Measurements from ENCODE around the gene ZCCHC17.
A peak's percentile ranks its signal among the peaks of the same experiment; 100 is the strongest.

The ZCCHC17 gene

GRCh38 chr1:31326461-31326860, 29.6 kb downstream of the ZCCHC17 start:
- Histone ChIP-seq H3K14ac (ENCODE audit: low read length) (no peak overlapping the region), H3K4me3 (ENCODE audit: low read length in 2 of 2) (no peak overlapping the region), H3K4me1 (ENCODE audit: control insufficient read depth in 2 of 2, insufficient read depth in 1 of 2, low read depth in 1 of 2, low read length in 2 of 2) (peaks cover 0 to 1% of the 10 kb centered on the region in 2 donors), H4K91ac (ENCODE audit: low read depth, low read length, poor library complexity) (no peak overlapping the region), H3K36me3 (replicated peaks in 1 of 2; ENCODE audit: control insufficient read depth in 2 of 2, insufficient read depth in 2 of 2, low read length in 2 of 2) (peaks cover 7 to 31% of the 10 kb centered on the region in 2 donors), H2BK5ac (ENCODE audit: low read length) (no peak overlapping the region), H2AFZ (ENCODE audit: low read length) (no peak overlapping the region), H3K9ac (ENCODE audit: low read depth, low read length, poor library complexity) (no peak overlapping the region), H2BK12ac (ENCODE audit: low read length) (no peak overlapping the region), H3K27me3 (ENCODE audit: control insufficient read depth in 3 of 3, insufficient read depth in 3 of 3, low read depth in 1 of 3, low read length in 3 of 3) (no peaks in the 10 kb centered on the region), H3K4me2 (ENCODE audit: insufficient read depth, low read length, poor library complexity, severe bottlenecking) (no peak overlapping the region), H2AK5ac (ENCODE audit: low read depth, low read length) (no peak overlapping the region), H3K23ac (ENCODE audit: low read depth, low read length, poor library complexity) (no peak overlapping the region), H2BK15ac (ENCODE audit: low read length) (no peak overlapping the region), H3K27ac (replicated peaks; ENCODE audit: low read length) (no peak overlapping the region), H4K8ac (ENCODE audit: low read depth, low read length) (no peak overlapping the region), H3K79me1 (ENCODE audit: low read depth, low read length) (peaks cover 4% of the 10 kb centered on the region), H2BK120ac (ENCODE audit: low read depth, low read length) (no peak overlapping the region), H3K9me3 (replicated peaks in 1 of 2; ENCODE audit: control insufficient read depth in 2 of 2, insufficient read depth in 1 of 2, low read depth in 1 of 2, low read length in 2 of 2) (no peaks in the 10 kb centered on the region), H3K18ac (ENCODE audit: low read length) (no peak overlapping the region), H3K4ac (ENCODE audit: low read length) (no peak overlapping the region)
- no CpG with 5 or more reads among the region's 1 CpG for WGBS, 2 donors (ENCODE audit: extremely low coverage in 2 of 2, insufficient read length in 2 of 2, insufficient replicate concordance in 1 of 2)
- DNase-seq (ENCODE audit: low spot score) = no peak

GRCh38 chr1:31327381-31327780, 30.5 kb downstream of the ZCCHC17 start:
- Histone ChIP-seq H4K8ac (ENCODE audit: low read depth, low read length) (no peak overlapping the region), H2AK5ac (ENCODE audit: low read depth, low read length) (no peak overlapping the region), H3K23ac (ENCODE audit: low read depth, low read length, poor library complexity) (no peak overlapping the region), H4K91ac (ENCODE audit: low read depth, low read length, poor library complexity) (no peak overlapping the region), H3K79me1 (ENCODE audit: low read depth, low read length) (peaks cover 4% of the 10 kb centered on the region), H3K4me3 (ENCODE audit: low read length in 2 of 2) (no peak overlapping the region), H3K9me3 (replicated peaks in 1 of 2; ENCODE audit: control insufficient read depth in 2 of 2, insufficient read depth in 1 of 2, low read depth in 1 of 2, low read length in 2 of 2) (no peaks in the 10 kb centered on the region), H3K27ac (replicated peaks; ENCODE audit: low read length) (no peak overlapping the region), H3K9ac (ENCODE audit: low read depth, low read length, poor library complexity) (no peak overlapping the region), H2BK5ac (ENCODE audit: low read length) (no peak overlapping the region), H2AFZ (ENCODE audit: low read length) (no peak overlapping the region), H2BK15ac (ENCODE audit: low read length) (no peak overlapping the region), H2BK12ac (ENCODE audit: low read length) (no peak overlapping the region), H3K27me3 (ENCODE audit: control insufficient read depth in 3 of 3, insufficient read depth in 3 of 3, low read depth in 1 of 3, low read length in 3 of 3) (no peaks in the 10 kb centered on the region), H2BK120ac (ENCODE audit: low read depth, low read length) (no peak overlapping the region), H3K36me3 (replicated peaks in 1 of 2; ENCODE audit: control insufficient read depth in 2 of 2, insufficient read depth in 2 of 2, low read length in 2 of 2) (peaks cover 6 to 26% of the 10 kb centered on the region in 2 donors), H3K4me1 (ENCODE audit: control insufficient read depth in 2 of 2, insufficient read depth in 1 of 2, low read depth in 1 of 2, low read length in 2 of 2) (peaks cover 0 to 1% of the 10 kb centered on the region in 2 donors), H3K4me2 (ENCODE audit: insufficient read depth, low read length, poor library complexity, severe bottlenecking) (no peak overlapping the region), H3K14ac (ENCODE audit: low read length) (no peak overlapping the region), H3K18ac (ENCODE audit: low read length) (no peak overlapping the region), H3K4ac (ENCODE audit: low read length) (no peak overlapping the region)
- no peak for DNase-seq (ENCODE audit: low spot score)
- no CpG with 5 or more reads among the region's 3 CpGs for WGBS, 2 donors (ENCODE audit: extremely low coverage in 2 of 2, insufficient read length in 2 of 2, insufficient replicate concordance in 1 of 2)

- H4K91ac ChIP-seq (ENCODE audit: low read depth, low read length, poor library complexity) = no peak overlapping the region
- H3K4ac ChIP-seq (ENCODE audit: low read length) = no peak overlapping the region
- no peak overlapping the region for H2BK120ac ChIP-seq (ENCODE audit: low read depth, low read length)
- H3K4me2 ChIP-seq (ENCODE audit: insufficient read depth, low read length, poor library complexity, severe bottlenecking) = no peak overlapping the region
- no peak overlapping the region for H2AK5ac ChIP-seq (ENCODE audit: low read depth, low read length)
- H3K27me3 ChIP-seq (ENCODE audit: control insufficient read depth in 3 of 3, insufficient read depth in 3 of 3, low read depth in 1 of 3, low read length in 3 of 3) = no peaks in the 10 kb centered on the region
- H3K9me3 ChIP-seq (replicated peaks in 1 of 2; ENCODE audit: control insufficient read depth in 2 of 2, insufficient read depth in 1 of 2, low read depth in 1 of 2, low read length in 2 of 2) = no peaks in the 10 kb centered on the region
- no peak overlapping the region for H2AFZ ChIP-seq (ENCODE audit: low read length)
- no peaks in the 10 kb centered on the region for H3K4me1 ChIP-seq (ENCODE audit: control insufficient read depth in 2 of 2, insufficient read depth in 1 of 2, low read depth in 1 of 2, low read length in 2 of 2)
- no peaks in the 10 kb centered on the region for H3K79me1 ChIP-seq (ENCODE audit: low read depth, low read length)
- no peak overlapping the region for H4K8ac ChIP-seq (ENCODE audit: low read depth, low read length)
- peaks cover 0 to 38% of the 10 kb centered on the region in 2 donors for H3K36me3 ChIP-seq (replicated peaks in 1 of 2; ENCODE audit: control insufficient read depth in 2 of 2, insufficient read depth in 2 of 2, low read length in 2 of 2)
- DNase-seq (ENCODE audit: low spot score) = peak; percentile 12
- no peak overlapping the region for H3K14ac ChIP-seq (ENCODE audit: low read length)
- H2BK12ac ChIP-seq (ENCODE audit: low read length) = no peak overlapping the region
- no peak overlapping the region for H3K4me3 ChIP-seq (ENCODE audit: low read length in 2 of 2)
- H3K18ac ChIP-seq (ENCODE audit: low read length) = no peak overlapping the region
- no peak overlapping the region for H3K27ac ChIP-seq (replicated peaks; ENCODE audit: low read length)
- no peak overlapping the region for H3K9ac ChIP-seq (ENCODE audit: low read depth, low read length, poor library complexity)
- H2BK15ac ChIP-seq (ENCODE audit: low read length) = no peak overlapping the region
- no peak overlapping the region for H3K23ac ChIP-seq (ENCODE audit: low read depth, low read length, poor library complexity)
- H2BK5ac ChIP-seq (ENCODE audit: low read length) = no peak overlapping the region
Measured at GRCh38 chr1:31335007-31335406, 38.2 kb downstream of the ZCCHC17 start.

- Histone ChIP-seq H3K36me3 (replicated peaks in 1 of 2; ENCODE audit: control insufficient read depth in 2 of 2, insufficient read depth in 2 of 2, low read length in 2 of 2) (peaks cover 0 to 31% of the 10 kb centered on the region in 2 donors), H3K27me3 (ENCODE audit: control insufficient read depth in 3 of 3, insufficient read depth in 3 of 3, low read depth in 1 of 3, low read length in 3 of 3) (no peaks in the 10 kb centered on the region), H3K18ac (ENCODE audit: low read length) (no peak overlapping the region), H3K4me3 (ENCODE audit: low read length in 2 of 2) (no peak overlapping the region), H3K23ac (ENCODE audit: low read depth, low read length, poor library complexity) (no peak overlapping the region), H3K9ac (ENCODE audit: low read depth, low read length, poor library complexity) (no peak overlapping the region), H3K14ac (ENCODE audit: low read length) (no peak overlapping the region), H4K91ac (ENCODE audit: low read depth, low read length, poor library complexity) (no peak overlapping the region), H2BK12ac (ENCODE audit: low read length) (no peak overlapping the region), H3K4ac (ENCODE audit: low read length) (no peak overlapping the region), H2BK5ac (ENCODE audit: low read length) (no peak overlapping the region), H3K27ac (replicated peaks; ENCODE audit: low read length) (no peak overlapping the region), H4K8ac (ENCODE audit: low read depth, low read length) (no peak overlapping the region), H3K4me1 (ENCODE audit: control insufficient read depth in 2 of 2, insufficient read depth in 1 of 2, low read depth in 1 of 2, low read length in 2 of 2) (no peaks in the 10 kb centered on the region), H3K4me2 (ENCODE audit: insufficient read depth, low read length, poor library complexity, severe bottlenecking) (no peak overlapping the region), H3K9me3 (replicated peaks in 1 of 2; ENCODE audit: control insufficient read depth in 2 of 2, insufficient read depth in 1 of 2, low read depth in 1 of 2, low read length in 2 of 2) (no peaks in the 10 kb centered on the region), H2BK120ac (ENCODE audit: low read depth, low read length) (no peak overlapping the region), H2AK5ac (ENCODE audit: low read depth, low read length) (no peak overlapping the region), H2AFZ (ENCODE audit: low read length) (no peak overlapping the region), H2BK15ac (ENCODE audit: low read length) (no peak overlapping the region), H3K79me1 (ENCODE audit: low read depth, low read length) (no peaks in the 10 kb centered on the region)
- WGBS, 2 donors (ENCODE audit: extremely low coverage in 2 of 2, insufficient read length in 2 of 2, insufficient replicate concordance in 1 of 2) = no CpG with 5 or more reads among the region's 10 CpGs
- no peak for DNase-seq (ENCODE audit: low spot score)
Measured at GRCh38 chr1:31336687-31337467, 40.0 kb downstream of the ZCCHC17 start.
